Jurkat, Clone E6-1 (cell line): Measurements from ENCODE around the gene CTBS.
"Not testable (repeated sequence)": the region's sequence is repeated elsewhere in the genome, so short reads cannot be mapped to it uniquely, and the experiment has no call there.

ENCODE experiments used
- DNase-seq: peaks from one replicate; pipeline ENCODE4 v3.0.0-alpha.2; 2011; ENCODE audit warnings: low read depth, low spot score
- H3K4me3 ChIP-seq: 2 replicates; pipeline ENCODE4 v1.5.1; 2011; ENCODE audit warnings: mild to moderate bottlenecking, low read length, control low read depth, moderate library complexity

The CTBS gene

GRCh38 chr1:84597011-84597410 is 22.8 kb upstream of the CTBS start:
- DNase-seq, result no peak
- H3K4me3 ChIP-seq, result no peak overlapping the region

- not testable (repeated sequence) for DNase-seq, H3K4me3 ChIP-seq
Measured at GRCh38 chr1:84594959-84595358, 20.7 kb upstream of the CTBS start.

- no peak overlapping the region for H3K4me3 ChIP-seq
- no peak for DNase-seq
Measured at GRCh38 chr1:84587099-84587498, 12.9 kb upstream of the CTBS start.

- no peak for DNase-seq
- no peak overlapping the region for H3K4me3 ChIP-seq
Measured at GRCh38 chr1:84585803-84586202, 11.6 kb upstream of the CTBS start.

GRCh38 chr1:84584126-84584525 is 9.9 kb upstream of the CTBS start:
- no peak overlapping the region for H3K4me3 ChIP-seq
- DNase-seq, result no peak

- no peak for DNase-seq
- H3K4me3 ChIP-seq, result no peak overlapping the region
Measured at GRCh38 chr1:84583648-84584047, 9.4 kb upstream of the CTBS start.

GRCh38 chr1:84582802-84583587 is 8.8 kb upstream of the CTBS start:
- no peak for DNase-seq
- no peak overlapping the region for H3K4me3 ChIP-seq

GRCh38 chr1:84581648-84582047 is 7.4 kb upstream of the CTBS start:
- no peak for DNase-seq
- H3K4me3 ChIP-seq, result no peak overlapping the region

- no peak for DNase-seq
- peak overlapping the region; percentile 80 for H3K4me3 ChIP-seq
Measured at GRCh38 chr1:84574936-84575335, 696 bp upstream of the CTBS start.

- DNase-seq, result no peak
- H3K4me3 ChIP-seq, result peak overlapping the region; percentile 80
Measured at GRCh38 chr1:84573481-84573966, 716 bp downstream of the CTBS start.

- DNase-seq, result no peak
Measured at GRCh38 chr1:84571150-84571535, 3.1 kb downstream of the CTBS start.

GRCh38 chr1:84570436-84571149 is 3.6 kb downstream of the CTBS start:
- no peak overlapping the region for H3K4me3 ChIP-seq
- no peak for DNase-seq

More at GRCh38 chr1:84571150-84571535, 3.1 kb downstream of the CTBS start:
- H3K4me3 ChIP-seq, result no peak overlapping the region

- H3K4me3 ChIP-seq, result no peak overlapping the region
- no peak for DNase-seq
Measured at GRCh38 chr1:84569216-84569615, 5.0 kb downstream of the CTBS start.

GRCh38 chr1:84550826-84551225 is 23.4 kb downstream of the CTBS start:
- H3K4me3 ChIP-seq, result no peak overlapping the region

GRCh38 chr1:84541679-84542078 is 32.6 kb downstream of the CTBS start:
- DNase-seq, result no peak
- no peak overlapping the region for H3K4me3 ChIP-seq

More at GRCh38 chr1:84550826-84551225, 23.4 kb downstream of the CTBS start:
- no peak for DNase-seq

- DNase-seq, result no peak
- no peak overlapping the region for H3K4me3 ChIP-seq
Measured at GRCh38 chr1:84540759-84541158, 33.5 kb downstream of the CTBS start.

GRCh38 chr1:84539972-84540371 is 34.3 kb downstream of the CTBS start:
- no peak overlapping the region for H3K4me3 ChIP-seq
- DNase-seq, result no peak

- DNase-seq, result no peak
- no peak overlapping the region for H3K4me3 ChIP-seq
Measured at GRCh38 chr1:84538599-84538998, 35.6 kb downstream of the CTBS start.

GRCh38 chr1:84525779-84526178 is 48.5 kb downstream of the CTBS start:
- DNase-seq, result no peak
- H3K4me3 ChIP-seq, result no peak overlapping the region

- DNase-seq, result no peak
- no peak overlapping the region for H3K4me3 ChIP-seq
Measured at GRCh38 chr1:84524590-84524989, 49.6 kb downstream of the CTBS start.
